GM23338 (cell line): ENCODE results near the gene ACTL6A. TPM values are rescaled to one million over a fixed set of nuclear protein-coding genes. Genes with fewer than 3 reads are reported as not detected.

Source experiments
- ATAC-seq: fragments of 200-7000 bp; cut with Tn5 transposase; 3 replicates; pipeline ENCODE4 v1.9.1; 2020
- DNase-seq: peaks from one replicate; pipeline ENCODE4 v3.0.0-alpha.2; 2015; ENCODE audit warnings: low spot score
- H2AFZ ChIP-seq: fragments of 200-600 bp; sonication (generic); 2 replicates; pipeline ENCODE4 v1.8.0; 2016; ENCODE audit warnings: antibody characterized with exemption, mild to moderate bottlenecking, moderate library complexity
- H3F3A ChIP-seq: fragments of 200-600 bp; sonication (generic); replicated peaks from 2 replicates; pipeline ENCODE4 v1.8.0; 2017; ENCODE audit warnings: antibody characterized with exemption, mixed run types, low read depth
- H3K27ac ChIP-seq: fragments of 200-600 bp; sonication (generic); 2 replicates; pipeline ENCODE4 v1.6.1; 2016; ENCODE audit warnings: low read depth
- H3K27me3 ChIP-seq: fragments of 200-600 bp; sonication (generic); 2 replicates; pipeline ENCODE4 v1.8.0; 2016; ENCODE audit warnings: mild to moderate bottlenecking, mixed run types, moderate library complexity; ENCODE audit not compliant: insufficient read depth
- H3K36me3 ChIP-seq: fragments of 200-600 bp; sonication (generic); 2 replicates; pipeline ENCODE4 v1.8.0; 2016; ENCODE audit warnings: mild to moderate bottlenecking; ENCODE audit not compliant: insufficient read depth
- H3K4me1 ChIP-seq: fragments of 200-600 bp; sonication (generic); 2 replicates; pipeline ENCODE4 v1.8.0; 2016; ENCODE audit warnings: mild to moderate bottlenecking, moderate library complexity; ENCODE audit not compliant: insufficient read depth
- H3K4me2 ChIP-seq: fragments of 200-600 bp; sonication (generic); 2 replicates; pipeline ENCODE4 v1.7.1; 2017; ENCODE audit warnings: mixed run types
- H3K4me3 ChIP-seq: fragments of 200-600 bp; sonication (generic); 2 replicates; pipeline ENCODE4 v1.6.1; 2016; ENCODE audit warnings: mixed run types
- H3K79me2 ChIP-seq: fragments of 200-600 bp; sonication (generic); replicated peaks from 2 replicates; pipeline ENCODE4 v1.8.0; 2017; ENCODE audit warnings: mild to moderate bottlenecking; ENCODE audit not compliant: insufficient read depth
- H3K9me2 ChIP-seq: fragments of 200-600 bp; sonication (generic); 2 replicates; pipeline ENCODE4 v1.8.0; 2017; ENCODE audit not compliant: insufficient read depth
- H4K20me1 ChIP-seq: fragments of 200-600 bp; sonication (generic); replicated peaks from 2 replicates; pipeline ENCODE4 v1.8.0; 2017; ENCODE audit warnings: mild to moderate bottlenecking; ENCODE audit not compliant: insufficient read depth
- H3K27ac Mint-ChIP-seq: 2 replicates; pipeline ENCODE4 v1.8.0; 2020; ENCODE audit warnings: inconsistent platforms, mild to moderate bottlenecking, moderate library complexity, mixed read lengths
- H3K27me3 Mint-ChIP-seq: 3 replicates; pipeline ENCODE4 v1.8.0; 2022; ENCODE audit warnings: low read depth, mild to moderate bottlenecking, moderate library complexity, mixed read lengths, inconsistent platforms; ENCODE audit not compliant: insufficient read depth, poor library complexity
- H3K36me3 Mint-ChIP-seq: 3 replicates; pipeline ENCODE4 v1.8.0; 2021; ENCODE audit warnings: low read depth, mild to moderate bottlenecking, inconsistent platforms, moderate library complexity, mixed read lengths
- H3K4me1 Mint-ChIP-seq: 3 replicates; pipeline ENCODE4 v1.8.0; 2020; ENCODE audit warnings: mild to moderate bottlenecking, inconsistent platforms, mixed read lengths
- H3K4me3 Mint-ChIP-seq: 3 replicates; pipeline ENCODE4 v1.8.0; 2021; ENCODE audit warnings: moderate library complexity, mild to moderate bottlenecking, inconsistent platforms, mixed read lengths
- H3K9me3 Mint-ChIP-seq: 3 replicates; pipeline ENCODE4 v1.8.0; 2020; ENCODE audit warnings: moderate library complexity, mild to moderate bottlenecking, inconsistent platforms, mixed read lengths
- CREB1 ChIP-seq: fragments of 250-450 bp; sonication (Bioruptor Pico); IDR thresholded peaks from 2 replicates; pipeline ENCODE4 v1.5.0; 2020; ENCODE audit warnings: low read depth, mild to moderate bottlenecking, moderate library complexity
- EZH2phosphoT487 ChIP-seq: fragments of 200-600 bp; sonication (generic); IDR thresholded peaks from one replicate; pipeline ENCODE4 v1.8.1; 2018; ENCODE audit warnings: antibody characterized with exemption; ENCODE audit not compliant: unreplicated experiment
- JUNB ChIP-seq: IDR thresholded peaks from one replicate; pipeline ENCODE4 v1.6.1; 2016; ENCODE audit warnings: antibody characterized with exemption; ENCODE audit not compliant: unreplicated experiment
- NANOG ChIP-seq: IDR thresholded peaks from 2 replicates; pipeline ENCODE4 v1.6.1; 2016; ENCODE audit warnings: antibody characterized with exemption, borderline replicate concordance
- POLR2AphosphoS5 ChIP-seq: IDR thresholded peaks from 2 replicates; pipeline ENCODE4 v1.6.1; 2016; ENCODE audit warnings: antibody characterized with exemption, low read depth
- STAT1 ChIP-seq: IDR thresholded peaks from one replicate; pipeline ENCODE4 v1.6.1; 2016; ENCODE audit warnings: antibody characterized with exemption; ENCODE audit not compliant: unreplicated experiment
- ZNF114 ChIP-seq: fragments of 250-450 bp; sonication (Bioruptor Pico); IDR thresholded peaks from 2 replicates; pipeline ENCODE4 v1.5.0; 2020; ENCODE audit warnings: mild to moderate bottlenecking, moderate library complexity
- ZNF331 ChIP-seq: fragments of 250-450 bp; sonication (Bioruptor Pico); IDR thresholded peaks from 2 replicates; pipeline ENCODE4 v1.5.0; 2020; ENCODE audit warnings: low read depth, mild to moderate bottlenecking, moderate library complexity
- ZNF462 ChIP-seq: fragments of 250-450 bp; sonication (Bioruptor Pico); IDR thresholded peaks from 2 replicates; pipeline ENCODE4 v1.5.0; 2020; ENCODE audit warnings: mild to moderate bottlenecking, moderate library complexity
- polyA plus RNA-seq: library from polyadenylated mRNA; unstranded; fragments of >200 nt; fragmentation: Nextera tagmentation; extraction: Ambion mirVana; gene quantifications from 2 replicates; pipeline ENCODE4 v1.2.1, GENCODE V29; 2016
- total RNA-seq: library from RNA; depleted of rRNA; stranded (reverse); fragments of >200 nt; shearing (Covaris generic); gene quantifications from 2 replicates; pipeline ENCODE4 v1.2.3, GENCODE V29; 2014
- TF ChIP-seq, protein P1 (sequence below): IDR thresholded peaks from one replicate; pipeline ENCODE4 v1.6.1; 2018; ENCODE audit warnings: antibody characterized with exemption; ENCODE audit not compliant: unreplicated experiment
- TF ChIP-seq, protein P2 (sequence below), 2 experiments: fragments of 200-600 bp in 1 of 2; sonication (generic) in 1 of 2; conservative IDR thresholded peaks; 2 replicates each; pipeline versions ENCODE4 v1.5.1 to v1.6.1; 2016 to 2017; ENCODE audit warnings: antibody characterized with exemption in 2 of 2, low read depth in 2 of 2, mild to moderate bottlenecking in 2 of 2, moderate library complexity in 1 of 2

ACTL6A gene
- total and polyA plus RNA-seq, 2 experiments from 2014 or later = 117 to 125 TPM

DNA sequence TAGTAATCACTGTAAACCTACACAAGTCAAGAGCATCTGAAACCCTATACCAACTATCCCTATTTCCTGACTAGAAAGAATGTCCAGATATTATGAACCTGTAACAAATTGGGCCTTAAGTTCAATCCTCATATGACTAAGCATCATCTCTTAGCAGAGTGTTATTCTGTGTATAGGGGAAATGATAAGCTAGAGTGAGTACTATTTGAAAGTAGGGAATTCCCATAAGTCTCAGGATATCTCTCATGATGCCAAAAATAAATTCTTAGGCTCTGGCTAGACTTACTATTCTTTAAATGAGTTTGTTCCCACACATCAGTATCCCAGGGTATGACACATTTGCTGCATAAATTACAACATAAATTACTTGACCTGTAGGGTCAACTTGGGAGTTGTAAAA is 26.4 kb downstream of the ACTL6A start (continued):
- TF ChIP-seq ZNF462 (CRISPR knock-in tag) (no peak), STAT1 (no peak), JUNB (no peak), EZH2phosphoT487 (no peak)
- TF ChIP-seq, protein P1, sequence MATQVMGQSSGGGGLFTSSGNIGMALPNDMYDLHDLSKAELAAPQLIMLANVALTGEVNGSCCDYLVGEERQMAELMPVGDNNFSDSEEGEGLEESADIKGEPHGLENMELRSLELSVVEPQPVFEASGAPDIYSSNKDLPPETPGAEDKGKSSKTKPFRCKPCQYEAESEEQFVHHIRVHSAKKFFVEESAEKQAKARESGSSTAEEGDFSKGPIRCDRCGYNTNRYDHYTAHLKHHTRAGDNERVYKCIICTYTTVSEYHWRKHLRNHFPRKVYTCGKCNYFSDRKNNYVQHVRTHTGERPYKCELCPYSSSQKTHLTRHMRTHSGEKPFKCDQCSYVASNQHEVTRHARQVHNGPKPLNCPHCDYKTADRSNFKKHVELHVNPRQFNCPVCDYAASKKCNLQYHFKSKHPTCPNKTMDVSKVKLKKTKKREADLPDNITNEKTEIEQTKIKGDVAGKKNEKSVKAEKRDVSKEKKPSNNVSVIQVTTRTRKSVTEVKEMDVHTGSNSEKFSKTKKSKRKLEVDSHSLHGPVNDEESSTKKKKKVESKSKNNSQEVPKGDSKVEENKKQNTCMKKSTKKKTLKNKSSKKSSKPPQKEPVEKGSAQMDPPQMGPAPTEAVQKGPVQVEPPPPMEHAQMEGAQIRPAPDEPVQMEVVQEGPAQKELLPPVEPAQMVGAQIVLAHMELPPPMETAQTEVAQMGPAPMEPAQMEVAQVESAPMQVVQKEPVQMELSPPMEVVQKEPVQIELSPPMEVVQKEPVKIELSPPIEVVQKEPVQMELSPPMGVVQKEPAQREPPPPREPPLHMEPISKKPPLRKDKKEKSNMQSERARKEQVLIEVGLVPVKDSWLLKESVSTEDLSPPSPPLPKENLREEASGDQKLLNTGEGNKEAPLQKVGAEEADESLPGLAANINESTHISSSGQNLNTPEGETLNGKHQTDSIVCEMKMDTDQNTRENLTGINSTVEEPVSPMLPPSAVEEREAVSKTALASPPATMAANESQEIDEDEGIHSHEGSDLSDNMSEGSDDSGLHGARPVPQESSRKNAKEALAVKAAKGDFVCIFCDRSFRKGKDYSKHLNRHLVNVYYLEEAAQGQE = no peak

DNA sequence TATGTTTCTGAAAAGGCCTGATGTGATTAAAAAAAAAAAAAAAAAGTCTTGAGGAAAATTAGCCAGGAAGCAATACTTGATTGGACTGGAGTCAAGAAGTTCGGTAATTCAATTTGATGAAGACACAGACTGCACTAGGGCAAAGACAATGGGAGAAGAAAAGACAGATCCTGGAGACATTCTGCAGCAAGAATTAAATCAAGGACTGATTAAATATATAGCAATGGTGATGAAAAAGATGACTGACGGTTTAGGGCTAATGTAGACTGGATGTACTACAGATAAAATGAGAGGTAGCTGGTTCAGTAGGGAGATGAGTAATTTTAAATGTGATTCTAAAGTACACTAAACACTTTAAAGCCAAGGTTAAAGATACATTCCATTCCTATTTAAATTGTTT is 27.9 kb downstream of the ACTL6A start:
- H3K36me3 Mint-ChIP-seq = peaks cover 71% of the 10 kb centered on the region; the same call in 2 of the 3 replicates
- Histone ChIP-seq H3K9me2 (no peaks in the 10 kb centered on the region), H3K27ac (no peak overlapping the region)

More for the DNA sequence above, 27.9 kb downstream of the ACTL6A start:
- H3K36me3 ChIP-seq = peaks cover 60% of the 10 kb centered on the region
- no peak overlapping the region for H3K4me2 ChIP-seq
- H3K4me1 Mint-ChIP-seq = no peaks in the 10 kb centered on the region
- H3K4me3 ChIP-seq = no peak overlapping the region
- H4K20me1 ChIP-seq = peaks cover 7% of the 10 kb centered on the region; the same call in 1 of the 2 replicates
- H3K27me3 ChIP-seq = no peaks in the 10 kb centered on the region
- H3K27ac Mint-ChIP-seq = no peak overlapping the region
- H3K9me3 Mint-ChIP-seq = no peaks in the 10 kb centered on the region
- ATAC-seq (no peak), DNase-seq (no peak)
- H3K4me3 Mint-ChIP-seq = no peak overlapping the region
- no peak overlapping the region for H2AFZ ChIP-seq
- peaks cover 4% of the 10 kb centered on the region; the same call in 1 of the 2 replicates for H3F3A ChIP-seq
- no peaks in the 10 kb centered on the region for H3K4me1 ChIP-seq
- no peaks in the 10 kb centered on the region for H3K79me2 ChIP-seq
- peaks cover 3% of the 10 kb centered on the region for H3K27me3 Mint-ChIP-seq
- TF ChIP-seq CREB1 (no peak), POLR2AphosphoS5 (no peak), ZNF331 (CRISPR knock-in tag) (no peak), ZNF114 (CRISPR knock-in tag) (no peak), NANOG (no peak)
- TF ChIP-seq, protein P2, sequence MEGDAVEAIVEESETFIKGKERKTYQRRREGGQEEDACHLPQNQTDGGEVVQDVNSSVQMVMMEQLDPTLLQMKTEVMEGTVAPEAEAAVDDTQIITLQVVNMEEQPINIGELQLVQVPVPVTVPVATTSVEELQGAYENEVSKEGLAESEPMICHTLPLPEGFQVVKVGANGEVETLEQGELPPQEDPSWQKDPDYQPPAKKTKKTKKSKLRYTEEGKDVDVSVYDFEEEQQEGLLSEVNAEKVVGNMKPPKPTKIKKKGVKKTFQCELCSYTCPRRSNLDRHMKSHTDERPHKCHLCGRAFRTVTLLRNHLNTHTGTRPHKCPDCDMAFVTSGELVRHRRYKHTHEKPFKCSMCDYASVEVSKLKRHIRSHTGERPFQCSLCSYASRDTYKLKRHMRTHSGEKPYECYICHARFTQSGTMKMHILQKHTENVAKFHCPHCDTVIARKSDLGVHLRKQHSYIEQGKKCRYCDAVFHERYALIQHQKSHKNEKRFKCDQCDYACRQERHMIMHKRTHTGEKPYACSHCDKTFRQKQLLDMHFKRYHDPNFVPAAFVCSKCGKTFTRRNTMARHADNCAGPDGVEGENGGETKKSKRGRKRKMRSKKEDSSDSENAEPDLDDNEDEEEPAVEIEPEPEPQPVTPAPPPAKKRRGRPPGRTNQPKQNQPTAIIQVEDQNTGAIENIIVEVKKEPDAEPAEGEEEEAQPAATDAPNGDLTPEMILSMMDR (conservative IDR thresholded peaks at IDR 0.05; ENCODE audit: low read depth in 2 of 2) = no peak
